Measurements from ENCODE around the gene IL36B. TPM values are rescaled to one million over a fixed set of nuclear protein-coding genes. Genes with fewer than 3 reads are reported as not detected.
"Not testable (repeated sequence)": the region's sequence is repeated elsewhere in the genome, so short reads cannot be mapped to it uniquely, and the experiment has no call there.

Gene IL36B
- total and polyA plus RNA-seq, 9 of the 15 experiments (the other 6 are each of a cell fraction or from before 2014, with no cell fraction given), result not detected

DNA sequence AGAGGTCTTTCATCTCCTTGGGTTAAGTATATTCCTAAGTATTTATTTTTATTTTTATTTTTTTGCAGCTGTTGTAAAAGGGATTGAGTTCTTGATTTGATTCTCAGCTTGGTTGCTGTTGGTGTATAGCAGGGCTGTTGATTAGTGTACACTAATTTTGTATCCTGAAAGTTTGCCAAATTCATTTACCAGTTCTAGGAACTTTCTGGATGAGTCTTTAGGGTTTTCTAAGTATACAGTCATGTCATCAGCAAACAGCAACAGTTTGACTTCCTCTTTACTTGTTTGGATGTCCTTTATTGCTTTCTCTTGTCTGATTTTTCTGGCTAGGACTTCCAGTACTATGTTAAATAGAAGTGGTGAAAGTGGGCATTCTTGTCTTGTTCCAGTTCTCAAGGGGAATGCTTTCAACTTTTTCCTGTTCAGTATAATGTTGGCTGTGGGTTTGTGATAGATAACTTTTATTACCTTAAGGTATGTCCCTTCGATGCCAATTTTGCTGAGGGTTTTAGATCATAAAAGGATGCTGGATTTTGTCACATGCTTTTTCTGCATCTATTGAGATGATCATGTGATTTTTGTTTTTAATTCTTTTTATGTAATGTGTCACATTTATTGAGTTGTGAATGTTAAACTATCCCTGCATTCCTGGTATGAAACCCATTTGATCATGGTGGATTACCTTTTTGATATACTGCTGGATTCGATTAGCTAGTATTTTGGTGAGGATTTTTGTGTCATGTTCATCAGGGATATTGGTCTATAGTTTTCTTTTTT lies 44.4 kb upstream of the IL36B start:
- H3K4me2 ChIP-seq (ENCODE audit: insufficient read depth, low read length); intact Hi-C loops (cut with micrococcal nuclease); H4K20me1 ChIP-seq (replicated peaks; ENCODE audit: control insufficient read depth, insufficient read depth, low read length); ATAC-seq; H3K4me1 ChIP-seq (replicated peaks in 1 of 2; ENCODE audit: control insufficient read depth in 2 of 2, insufficient read depth in 2 of 2, low read length in 2 of 2); BruUV-seq (replicated peaks); H3K79me2 ChIP-seq (ENCODE audit: control insufficient read depth, insufficient read depth, low read length); H3K36me3 ChIP-seq (ENCODE audit: control insufficient read depth, insufficient read depth, low read length); FAIRE-seq; DNase-seq (ENCODE audit: extremely low read depth in 1 of 4, low spot score in 3 of 4); H3K27ac ChIP-seq (ENCODE audit: extremely low read depth, low read depth, low read length); CTCF ChIA-PET (ENCODE audit: low intra/inter-chr PET ratio); H3K9me1 ChIP-seq (ENCODE audit: control insufficient read depth, insufficient read depth, low read length); H3K9me3 ChIP-seq (replicated peaks; ENCODE audit: control insufficient read depth, insufficient read depth, low read depth, low read length); H3K4me3 ChIP-seq; H3K9ac ChIP-seq (ENCODE audit: insufficient read depth in 1 of 2, low read depth in 2 of 2, low read length in 2 of 2); H2AFZ ChIP-seq (ENCODE audit: low read depth, low read length); in situ Hi-C loops (cut with MboI): not testable (repeated sequence)
- 0% methylated on average over 2 of the region's 2 CpGs for WGBS (ENCODE audit: insufficient coverage, low coverage, missing lambda C conversion rate)
- peaks cover 15 to 31% of the 10 kb centered on the region in 2 experiments for H3K27me3 ChIP-seq (ENCODE audit: control insufficient read depth in 2 of 2, insufficient read depth in 2 of 2, low read length in 2 of 2)
- peak; percentile 73; the same call in 1 of the 2 replicates for TF ChIP-seq ZNF324 (CRISPR knock-in tag; IDR thresholded peaks at IDR 0.05)
- TF ChIP-seq, protein P1, sequence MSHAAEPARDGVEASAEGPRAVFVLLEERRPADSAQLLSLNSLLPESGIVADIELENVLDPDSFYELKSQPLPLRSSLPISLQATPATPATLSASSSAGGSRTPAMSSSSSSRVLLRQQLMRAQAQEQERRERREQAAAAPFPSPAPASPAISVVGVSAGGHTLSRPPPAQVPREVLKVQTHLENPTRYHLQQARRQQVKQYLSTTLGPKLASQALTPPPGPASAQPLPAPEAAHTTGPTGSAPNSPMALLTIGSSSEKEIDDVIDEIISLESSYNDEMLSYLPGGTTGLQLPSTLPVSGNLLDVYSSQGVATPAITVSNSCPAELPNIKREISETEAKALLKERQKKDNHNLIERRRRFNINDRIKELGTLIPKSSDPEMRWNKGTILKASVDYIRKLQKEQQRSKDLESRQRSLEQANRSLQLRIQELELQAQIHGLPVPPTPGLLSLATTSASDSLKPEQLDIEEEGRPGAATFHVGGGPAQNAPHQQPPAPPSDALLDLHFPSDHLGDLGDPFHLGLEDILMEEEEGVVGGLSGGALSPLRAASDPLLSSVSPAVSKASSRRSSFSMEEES (CRISPR knock-in tag; IDR thresholded peaks at IDR 0.05), result peak; percentile 59
- peak; percentile 28; the same call in 1 of the 2 replicates for TF ChIP-seq SPI1 (IDR thresholded peaks at IDR 0.05; ENCODE audit: borderline replicate concordance, low read depth, low read length)
- POLR2A ChIA-PET, result interaction anchor here (0.6 kb wide), 1 partner anchor 71 kb away, joined by 3 read pairs; no protein-coding TSS in a partner anchor
